Vagina (tissue), 2 donors: ENCODE results near the gene GCSAML.

Experiments used
- POLR2AphosphoS5 ChIP-seq, 2 donors: sonication (generic); formaldehyde crosslinking; IDR thresholded peaks; one replicate each; pipeline ENCODE4 v1.9.0; 2017; ENCODE audit warnings: antibody characterized with exemption in 2 of 2, mild to moderate bottlenecking in 2 of 2, low read depth in 1 of 2; ENCODE audit not compliant: insufficient read depth in 1 of 2
- TF ChIP-seq, protein P1 (sequence below), 3 experiments: fragments of 450-650 bp in 2 of 3; fragments of 200-600 bp in 1 of 3; sonication (generic) in 1 of 3; IDR thresholded peaks; one replicate each; pipeline ENCODE4 v1.5.1; 2017 to 2019; ENCODE audit warnings: antibody characterized with exemption in 3 of 3, mild to moderate bottlenecking in 2 of 3, moderate library complexity in 2 of 3

DNA sequence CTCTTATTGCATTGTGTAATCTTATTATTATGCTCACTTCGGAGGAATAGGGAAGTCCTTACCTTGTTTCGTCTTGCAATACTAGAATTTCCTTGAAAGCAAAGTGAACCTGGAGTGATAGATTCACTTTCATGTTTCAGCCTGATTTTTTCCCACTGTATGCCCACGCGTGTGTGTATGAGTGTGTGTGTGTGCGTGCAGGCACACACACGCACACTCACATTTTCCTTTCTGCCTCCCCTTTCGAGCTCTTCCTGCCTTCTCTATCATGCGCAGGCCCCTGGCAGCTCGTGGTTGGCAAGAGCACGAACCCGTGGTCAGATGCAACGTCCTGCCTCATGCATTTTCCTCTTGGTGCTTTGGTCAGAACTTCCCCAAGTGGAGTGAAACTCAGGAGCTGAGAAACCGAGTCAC, at the start of gene GCSAML:
- TF ChIP-seq, protein P1, sequence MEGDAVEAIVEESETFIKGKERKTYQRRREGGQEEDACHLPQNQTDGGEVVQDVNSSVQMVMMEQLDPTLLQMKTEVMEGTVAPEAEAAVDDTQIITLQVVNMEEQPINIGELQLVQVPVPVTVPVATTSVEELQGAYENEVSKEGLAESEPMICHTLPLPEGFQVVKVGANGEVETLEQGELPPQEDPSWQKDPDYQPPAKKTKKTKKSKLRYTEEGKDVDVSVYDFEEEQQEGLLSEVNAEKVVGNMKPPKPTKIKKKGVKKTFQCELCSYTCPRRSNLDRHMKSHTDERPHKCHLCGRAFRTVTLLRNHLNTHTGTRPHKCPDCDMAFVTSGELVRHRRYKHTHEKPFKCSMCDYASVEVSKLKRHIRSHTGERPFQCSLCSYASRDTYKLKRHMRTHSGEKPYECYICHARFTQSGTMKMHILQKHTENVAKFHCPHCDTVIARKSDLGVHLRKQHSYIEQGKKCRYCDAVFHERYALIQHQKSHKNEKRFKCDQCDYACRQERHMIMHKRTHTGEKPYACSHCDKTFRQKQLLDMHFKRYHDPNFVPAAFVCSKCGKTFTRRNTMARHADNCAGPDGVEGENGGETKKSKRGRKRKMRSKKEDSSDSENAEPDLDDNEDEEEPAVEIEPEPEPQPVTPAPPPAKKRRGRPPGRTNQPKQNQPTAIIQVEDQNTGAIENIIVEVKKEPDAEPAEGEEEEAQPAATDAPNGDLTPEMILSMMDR (IDR thresholded peaks at IDR 0.05): no peak
- TF ChIP-seq POLR2AphosphoS5 (IDR thresholded peaks at IDR 0.05; ENCODE audit: insufficient read depth in 1 of 2, low read depth in 1 of 2): no peak
